HL-60 (cell line): ENCODE measurements around the gene PTGDS.

Experiments used
- TF ChIP-seq, protein P1 (sequence below): IDR thresholded peaks from one replicate; pipeline ENCODE4 v1.5.1; 2011; ENCODE audit warnings: low read length, control low read depth, inconsistent platforms; ENCODE audit not compliant: insufficient read depth
- TF ChIP-seq, protein P2 (sequence below): IDR thresholded peaks from 2 replicates; pipeline ENCODE4 v1.6.1; 2012; ENCODE audit warnings: low read depth; ENCODE audit not compliant: insufficient replicate concordance

DNA sequence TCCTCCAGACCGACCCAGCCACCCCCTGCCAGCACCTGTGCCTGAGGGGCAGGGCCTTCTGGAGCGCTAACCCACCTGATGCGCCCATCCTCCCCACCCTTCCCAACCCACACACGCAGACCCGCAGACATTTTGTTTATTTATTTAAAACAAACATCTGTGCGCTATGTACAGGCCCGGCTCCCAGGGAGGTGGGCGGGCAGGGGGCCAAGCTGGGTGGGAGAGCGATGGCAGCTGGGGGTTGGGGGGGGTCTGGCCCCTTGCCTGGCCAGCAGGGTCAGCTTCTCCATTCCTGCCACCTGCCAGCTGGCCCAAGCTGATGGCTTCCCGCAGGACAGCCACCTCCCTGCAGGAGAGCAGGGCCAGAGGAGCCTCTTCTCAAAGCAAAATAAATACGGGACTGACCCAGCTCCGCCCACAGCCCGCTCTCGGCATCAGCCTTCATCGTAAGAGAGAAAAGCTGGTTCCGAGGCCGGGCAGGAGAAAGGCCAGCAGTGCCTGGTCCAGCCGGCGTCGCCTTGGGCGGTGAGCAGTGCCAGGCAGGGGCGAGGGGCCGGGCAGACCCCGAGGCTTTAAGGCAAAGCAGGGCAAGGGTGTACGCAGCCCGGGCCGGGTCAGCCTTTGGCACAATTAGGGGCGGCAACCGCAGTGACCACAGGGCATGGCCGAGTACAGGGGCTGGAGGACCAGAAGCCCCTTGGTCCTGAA lies 30.0 kb downstream of the PTGDS start:
- TF ChIP-seq, protein P1, sequence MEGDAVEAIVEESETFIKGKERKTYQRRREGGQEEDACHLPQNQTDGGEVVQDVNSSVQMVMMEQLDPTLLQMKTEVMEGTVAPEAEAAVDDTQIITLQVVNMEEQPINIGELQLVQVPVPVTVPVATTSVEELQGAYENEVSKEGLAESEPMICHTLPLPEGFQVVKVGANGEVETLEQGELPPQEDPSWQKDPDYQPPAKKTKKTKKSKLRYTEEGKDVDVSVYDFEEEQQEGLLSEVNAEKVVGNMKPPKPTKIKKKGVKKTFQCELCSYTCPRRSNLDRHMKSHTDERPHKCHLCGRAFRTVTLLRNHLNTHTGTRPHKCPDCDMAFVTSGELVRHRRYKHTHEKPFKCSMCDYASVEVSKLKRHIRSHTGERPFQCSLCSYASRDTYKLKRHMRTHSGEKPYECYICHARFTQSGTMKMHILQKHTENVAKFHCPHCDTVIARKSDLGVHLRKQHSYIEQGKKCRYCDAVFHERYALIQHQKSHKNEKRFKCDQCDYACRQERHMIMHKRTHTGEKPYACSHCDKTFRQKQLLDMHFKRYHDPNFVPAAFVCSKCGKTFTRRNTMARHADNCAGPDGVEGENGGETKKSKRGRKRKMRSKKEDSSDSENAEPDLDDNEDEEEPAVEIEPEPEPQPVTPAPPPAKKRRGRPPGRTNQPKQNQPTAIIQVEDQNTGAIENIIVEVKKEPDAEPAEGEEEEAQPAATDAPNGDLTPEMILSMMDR: no peak
- TF ChIP-seq, protein P2, sequence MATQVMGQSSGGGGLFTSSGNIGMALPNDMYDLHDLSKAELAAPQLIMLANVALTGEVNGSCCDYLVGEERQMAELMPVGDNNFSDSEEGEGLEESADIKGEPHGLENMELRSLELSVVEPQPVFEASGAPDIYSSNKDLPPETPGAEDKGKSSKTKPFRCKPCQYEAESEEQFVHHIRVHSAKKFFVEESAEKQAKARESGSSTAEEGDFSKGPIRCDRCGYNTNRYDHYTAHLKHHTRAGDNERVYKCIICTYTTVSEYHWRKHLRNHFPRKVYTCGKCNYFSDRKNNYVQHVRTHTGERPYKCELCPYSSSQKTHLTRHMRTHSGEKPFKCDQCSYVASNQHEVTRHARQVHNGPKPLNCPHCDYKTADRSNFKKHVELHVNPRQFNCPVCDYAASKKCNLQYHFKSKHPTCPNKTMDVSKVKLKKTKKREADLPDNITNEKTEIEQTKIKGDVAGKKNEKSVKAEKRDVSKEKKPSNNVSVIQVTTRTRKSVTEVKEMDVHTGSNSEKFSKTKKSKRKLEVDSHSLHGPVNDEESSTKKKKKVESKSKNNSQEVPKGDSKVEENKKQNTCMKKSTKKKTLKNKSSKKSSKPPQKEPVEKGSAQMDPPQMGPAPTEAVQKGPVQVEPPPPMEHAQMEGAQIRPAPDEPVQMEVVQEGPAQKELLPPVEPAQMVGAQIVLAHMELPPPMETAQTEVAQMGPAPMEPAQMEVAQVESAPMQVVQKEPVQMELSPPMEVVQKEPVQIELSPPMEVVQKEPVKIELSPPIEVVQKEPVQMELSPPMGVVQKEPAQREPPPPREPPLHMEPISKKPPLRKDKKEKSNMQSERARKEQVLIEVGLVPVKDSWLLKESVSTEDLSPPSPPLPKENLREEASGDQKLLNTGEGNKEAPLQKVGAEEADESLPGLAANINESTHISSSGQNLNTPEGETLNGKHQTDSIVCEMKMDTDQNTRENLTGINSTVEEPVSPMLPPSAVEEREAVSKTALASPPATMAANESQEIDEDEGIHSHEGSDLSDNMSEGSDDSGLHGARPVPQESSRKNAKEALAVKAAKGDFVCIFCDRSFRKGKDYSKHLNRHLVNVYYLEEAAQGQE: no peak
